Activated CD4-positive, alpha-beta T cell treated with anti-CD3 and anti-CD28 coated beads for 36 hours (primary cell): Measurements from ENCODE around the gene PDCL2. TPM values are rescaled to one million over a fixed set of nuclear protein-coding genes. Genes with fewer than 3 reads are reported as not detected.

Source experiments
- ATAC-seq: fragments of 200-7000 bp; cut with Tn5 transposase; one replicate; pipeline ENCODE4 v1.10.0; 2021; ENCODE audit warnings: mild to moderate bottlenecking, moderate library complexity
- CTCF ChIA-PET: fragments of 350-600 bp; sonication (Branson Sonifier 250); formaldehyde crosslinking; loops from one replicate; lab custom pipeline; 2021; ENCODE audit warnings: antibody characterized with exemption; lab: Charles Lee
- POLR2A ChIA-PET: fragments of 350-600 bp; sonication (Branson Sonifier 250); formaldehyde crosslinking; loops from one replicate; lab custom pipeline; 2021; ENCODE audit warnings: antibody characterized with exemption, inconsistent platforms; lab: Charles Lee
- DNase-seq: peaks from one replicate; pipeline ENCODE4 v3.0.0-alpha.2; 2020
- H3K27ac Mint-ChIP-seq: one replicate; pipeline ENCODE4 v1.8.0; 2021; ENCODE audit warnings: mixed read lengths
- H3K27me3 Mint-ChIP-seq: one replicate; pipeline ENCODE4 v1.8.0; 2021; ENCODE audit warnings: mixed read lengths
- H3K36me3 Mint-ChIP-seq: one replicate; pipeline ENCODE4 v1.8.0; 2021; ENCODE audit warnings: low read depth, mixed read lengths
- H3K4me1 Mint-ChIP-seq: one replicate; pipeline ENCODE4 v1.8.0; 2021; ENCODE audit warnings: mixed read lengths
- H3K4me3 Mint-ChIP-seq: one replicate; pipeline ENCODE4 v1.8.0; 2021; ENCODE audit warnings: mild to moderate bottlenecking, moderate library complexity, mixed read lengths
- H3K9me3 Mint-ChIP-seq: one replicate; pipeline ENCODE4 v1.8.0; 2021; ENCODE audit warnings: low read depth, mixed read lengths
- intact Hi-C, 2 experiments: fragments of 100-400 bp; cut with DNase I in 1 of 2; cut with micrococcal nuclease in 1 of 2; formaldehyde crosslinking; loops; one replicate each; pipeline versions ENCODE4 v1.14.2 to v1.15.1; 2022 to 2024; cut with DNase I, micrococcal nuclease
- total RNA-seq, 2 experiments: library from RNA; stranded (reverse); gene quantifications; one replicate each; pipeline ENCODE4 v1.2.3, GENCODE V29; 2021

PDCL2 gene
- total RNA-seq, 2 experiments from 2014 or later: not detected

- H3K9me3 Mint-ChIP-seq: no peaks in the 10 kb centered on the region
- H3K27me3 Mint-ChIP-seq: peaks cover 12% of the 10 kb centered on the region
- H3K27ac Mint-ChIP-seq: peak overlapping the region; percentile 20
- ChIA-PET CTCF (interaction anchor here (0.7 to 1.1 kb wide), 2 partner anchors 170 to 204 kb away, joined by 3 to 4 read pairs; partner anchors contain the start of gene SRD5A3), POLR2A (interaction anchor here (0.7 to 0.9 kb wide), 2 partner anchors 15 to 1402 kb away, joined by 3 read pairs; no protein-coding TSS in a partner anchor)
- no peaks in the 10 kb centered on the region for H3K36me3 Mint-ChIP-seq
- intact Hi-C loops: loop anchor here (1.0 to 10.0 kb wide), 8 partner anchors 113 to 1427 kb away; partner anchors contain the start of genes EXOC1 (in 1 of the 2), NOA1 (in 1 of the 2), POLR2B (in 1 of the 2) and REST (in 1 of the 2)
- peak; percentile 48 for ATAC-seq
- peaks cover 28% of the 10 kb centered on the region for H3K4me1 Mint-ChIP-seq
- no peak overlapping the region for H3K4me3 Mint-ChIP-seq
- no peak for DNase-seq
These were observed 42.2 kb downstream of the PDCL2 start for GRCh38 chr4:55549888-55550287.

DNA sequence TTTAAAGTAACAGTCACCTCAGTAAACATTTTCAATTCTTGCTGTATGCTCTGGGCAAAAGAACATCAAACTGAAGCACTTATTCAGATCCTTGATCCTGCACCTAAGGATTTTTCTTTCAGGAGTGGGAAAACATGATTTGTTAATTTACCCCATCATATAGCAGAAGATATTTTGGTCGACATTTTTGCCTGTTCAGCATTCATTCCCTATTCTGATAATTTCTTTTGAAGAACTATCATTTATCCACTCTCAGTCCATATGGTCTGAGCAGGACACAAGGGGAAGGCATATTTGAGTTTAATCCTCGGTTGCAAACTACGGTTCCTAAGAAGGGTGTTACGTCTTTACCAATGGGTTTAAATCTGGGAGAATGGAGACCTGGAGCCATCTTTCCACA is 44.1 kb downstream of the PDCL2 start:
- no peaks in the 10 kb centered on the region for H3K36me3 Mint-ChIP-seq
- ATAC-seq (no peak), DNase-seq (no peak)
- intact Hi-C loops: loop anchor here (1.0 to 5.0 kb wide), 10 partner anchors 111 to 1483 kb away; partner anchors contain the start of genes AASDH (in 1 of the 2), CHIC2 (in 1 of the 2), EXOC1 (in 1 of the 2) and NOA1 (in 1 of the 2)
- peaks cover 7% of the 10 kb centered on the region for H3K27me3 Mint-ChIP-seq
- ChIA-PET POLR2A (no interaction called here), CTCF (interaction anchor here (1.2 kb wide), 1 partner anchor 164 kb away, joined by 3 read pairs; no protein-coding TSS in a partner anchor)
- H3K4me3 Mint-ChIP-seq: peak overlapping the region; percentile 90
- no peak overlapping the region for H3K27ac Mint-ChIP-seq
- no peaks in the 10 kb centered on the region for H3K9me3 Mint-ChIP-seq
- H3K4me1 Mint-ChIP-seq: peaks cover 42% of the 10 kb centered on the region

GRCh38 chr4:55547466-55547770 is 44.6 kb downstream of the PDCL2 start:
- Mint-ChIP-seq H3K4me1 (peaks cover 44% of the 10 kb centered on the region), H3K27ac (peak overlapping the region; percentile 68), H3K9me3 (no peaks in the 10 kb centered on the region), H3K27me3 (peaks cover 7% of the 10 kb centered on the region), H3K4me3 (peak overlapping the region; percentile 90), H3K36me3 (no peaks in the 10 kb centered on the region)
- CTCF ChIA-PET: interaction anchor here (0.7 to 1.2 kb wide), 2 partner anchors 163 to 1313 kb away, joined by 3 read pairs; no protein-coding TSS in a partner anchor
- no peak for ATAC-seq
- DNase-seq: no peak
- intact Hi-C loops: loop anchor here (1.0 to 5.0 kb wide), 10 partner anchors 110 to 1483 kb away; partner anchors contain the start of genes AASDH (in 1 of the 2), CHIC2 (in 1 of the 2), EXOC1 (in 1 of the 2) and NOA1 (in 1 of the 2)
- POLR2A ChIA-PET: no interaction called here

GRCh38 chr4:55546756-55547465 is 45.1 kb downstream of the PDCL2 start, which contains the start of gene CLOCK:
CLOCK (minus strand) TSS chr4:55546909; CDS start chr4:55482785, 64,124 bp downstream.
- ChIA-PET CTCF (interaction anchor here (0.7 to 1.2 kb wide), 2 partner anchors 163 to 1313 kb away, joined by 3 read pairs; no protein-coding TSS in a partner anchor), POLR2A (no interaction called here)
- ATAC-seq (peak; percentile 77), DNase-seq (peak; percentile 90)
- peaks cover 7% of the 10 kb centered on the region for H3K27me3 Mint-ChIP-seq
- H3K4me3 Mint-ChIP-seq: peak within 1 kb of the TSS; percentile 90
- H3K36me3 Mint-ChIP-seq: no peaks in the 10 kb centered on the region
- no peaks in the 10 kb centered on the region for H3K9me3 Mint-ChIP-seq
- peak within 1 kb of the TSS; percentile 86 for H3K27ac Mint-ChIP-seq
- intact Hi-C loops: loop anchor here (1.0 to 5.0 kb wide), 15 partner anchors 9 to 1482 kb away; partner anchors contain the start of genes EXOC1 (in 2 of the 2), TMEM165 (in 2 of the 2), AASDH (in 1 of the 2) and CEP135 (in 1 of the 2)
- peaks cover 46% of the 10 kb centered on the region for H3K4me1 Mint-ChIP-seq

- CTCF ChIA-PET: interaction anchor here (0.7 kb wide), 1 partner anchor 201 kb away, joined by 3 read pairs; no protein-coding TSS in a partner anchor
- Mint-ChIP-seq H3K36me3 (no peaks in the 10 kb centered on the region), H3K4me3 (peak overlapping the region; percentile 90), H3K27me3 (peaks cover 5% of the 10 kb centered on the region), H3K27ac (no peak overlapping the region), H3K9me3 (no peaks in the 10 kb centered on the region), H3K4me1 (peaks cover 49% of the 10 kb centered on the region)
- POLR2A ChIA-PET: no interaction called here
- DNase-seq (no peak), ATAC-seq (peak; percentile 68)
- intact Hi-C loops: loop anchor here (1.0 to 5.0 kb wide), 14 partner anchors 8 to 1482 kb away; partner anchors contain the start of genes EXOC1 (in 2 of the 2), TMEM165 (in 2 of the 2), AASDH (in 1 of the 2) and CEP135 (in 1 of the 2)
These were observed 45.6 kb downstream of the PDCL2 start for GRCh38 chr4:55546506-55546755.

- H3K27ac Mint-ChIP-seq: peak overlapping the region; percentile 86
- H3K4me1 Mint-ChIP-seq: peaks cover 51% of the 10 kb centered on the region
- H3K36me3 Mint-ChIP-seq: no peaks in the 10 kb centered on the region
- CTCF ChIA-PET: interaction anchor here (0.7 to 1.4 kb wide), 5 partner anchors 9 to 200 kb away, joined by 3 to 4 read pairs (median 3); partner anchors contain the start of gene TMEM165
- ATAC-seq (peak; percentile 32), DNase-seq (peak; percentile 74)
- peak overlapping the region; percentile 90 for H3K4me3 Mint-ChIP-seq
- POLR2A ChIA-PET: no interaction called here
- intact Hi-C loops: loop anchor here (1.0 to 5.0 kb wide), 14 partner anchors 8 to 1481 kb away; partner anchors contain the start of genes EXOC1 (in 2 of the 2), TMEM165 (in 2 of the 2), AASDH (in 1 of the 2) and CEP135 (in 1 of the 2)
- H3K9me3 Mint-ChIP-seq: no peaks in the 10 kb centered on the region
- peaks cover 5% of the 10 kb centered on the region for H3K27me3 Mint-ChIP-seq
These were observed 46.2 kb downstream of the PDCL2 start for GRCh38 chr4:55545641-55546505.

DNA sequence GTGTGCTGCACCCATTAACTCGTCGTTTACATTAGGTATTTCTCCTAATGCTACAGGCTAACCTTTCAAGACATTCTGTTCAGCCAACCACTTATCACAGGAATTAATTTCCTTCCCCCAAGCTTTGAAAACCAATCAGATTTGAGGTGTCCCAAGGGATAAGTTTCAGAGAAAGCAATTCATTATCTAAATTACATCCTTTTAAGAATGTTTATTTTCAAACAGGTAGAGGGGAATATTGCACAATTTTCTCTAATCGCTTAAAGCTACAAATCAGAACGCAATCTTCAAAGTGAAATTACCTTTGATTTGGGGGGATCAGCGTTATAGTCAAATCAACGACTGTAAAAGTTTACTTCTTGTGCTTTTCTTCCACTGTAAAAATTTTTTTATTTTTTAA is 46.9 kb downstream of the PDCL2 start:
- H3K9me3 Mint-ChIP-seq: no peaks in the 10 kb centered on the region
- H3K4me1 Mint-ChIP-seq: peaks cover 50% of the 10 kb centered on the region
- DNase-seq (no peak), ATAC-seq (no peak)
- ChIA-PET POLR2A (no interaction called here), CTCF (interaction anchor here (0.7 to 1.4 kb wide), 5 partner anchors 9 to 150 kb away, joined by 3 to 4 read pairs (median 4); partner anchors contain the start of gene TMEM165)
- H3K27ac Mint-ChIP-seq: no peak overlapping the region
- intact Hi-C loops: loop anchor here (5.0 kb wide), 6 partner anchors 108 to 1432 kb away; partner anchors contain the start of genes EXOC1 (in 1 of the 2), NOA1 (in 1 of the 2), POLR2B (in 1 of the 2) and REST (in 1 of the 2)
- H3K4me3 Mint-ChIP-seq: peak overlapping the region; percentile 90
- H3K36me3 Mint-ChIP-seq: peaks cover 4% of the 10 kb centered on the region
- peaks cover 5% of the 10 kb centered on the region for H3K27me3 Mint-ChIP-seq

DNA sequence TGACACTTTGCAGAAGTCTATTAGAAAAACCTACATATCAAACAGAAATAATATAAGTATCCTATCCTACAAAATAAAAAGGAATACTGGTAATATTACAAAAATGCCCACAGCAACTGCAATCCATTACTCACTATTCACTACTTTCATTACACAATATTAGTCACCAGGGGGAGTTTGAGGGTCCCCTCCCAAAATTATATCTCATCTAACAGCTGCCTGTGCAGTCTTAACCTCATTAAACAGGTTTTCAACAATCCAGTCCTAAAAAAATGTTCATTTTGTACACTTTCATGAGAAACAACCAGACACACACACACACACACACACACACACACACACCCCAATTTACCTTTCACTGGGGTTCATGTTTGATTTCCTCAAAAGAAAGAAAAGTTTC is 48.2 kb downstream of the PDCL2 start:
- intact Hi-C loops: no loop called here

GRCh38 chr4:55540271-55540670 is 51.8 kb downstream of the PDCL2 start:
- Mint-ChIP-seq H3K9me3 (no peaks in the 10 kb centered on the region), H3K27me3 (no peaks in the 10 kb centered on the region), H3K4me1 (peaks cover 47% of the 10 kb centered on the region), H3K4me3 (no peak overlapping the region), H3K27ac (no peak overlapping the region), H3K36me3 (peaks cover 7% of the 10 kb centered on the region)
- intact Hi-C loops: no loop called here
- no peak for DNase-seq
- ChIA-PET POLR2A (no interaction called here), CTCF (no interaction called here)
- ATAC-seq: no peak

More for the DNA sequence above, 48.2 kb downstream of the PDCL2 start:
- Mint-ChIP-seq H3K9me3 (no peaks in the 10 kb centered on the region), H3K4me1 (peaks cover 46% of the 10 kb centered on the region), H3K4me3 (no peak overlapping the region), H3K27ac (no peak overlapping the region), H3K27me3 (peaks cover 3% of the 10 kb centered on the region), H3K36me3 (peaks cover 4% of the 10 kb centered on the region)
- CTCF ChIA-PET: interaction anchor here (0.7 kb wide), 1 partner anchor 816 kb away, joined by 3 read pairs; no protein-coding TSS in a partner anchor
- ATAC-seq (no peak), DNase-seq (no peak)
- POLR2A ChIA-PET: no interaction called here

DNA sequence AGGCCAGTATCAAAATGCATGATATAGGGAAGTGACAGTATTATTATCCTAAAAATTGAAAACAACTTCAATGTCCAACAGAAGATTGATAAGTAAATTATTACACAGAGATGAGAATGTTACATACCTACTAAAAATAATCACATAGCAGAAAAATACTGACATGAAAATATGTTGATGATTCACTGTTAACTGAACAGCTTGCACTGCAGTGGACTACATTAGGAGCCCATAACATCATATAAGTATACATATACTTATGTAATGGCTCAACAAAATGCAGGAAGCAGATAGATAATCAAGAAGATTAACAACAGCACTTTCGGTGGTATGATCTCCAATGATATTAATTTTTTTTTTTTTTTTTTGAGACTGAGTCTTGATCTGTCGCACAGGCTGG is 52.4 kb downstream of the PDCL2 start:
- intact Hi-C loops: no loop called here
- peaks cover 7% of the 10 kb centered on the region for H3K36me3 Mint-ChIP-seq
- ChIA-PET CTCF (no interaction called here), POLR2A (no interaction called here)
- no peak overlapping the region for H3K4me3 Mint-ChIP-seq
- ATAC-seq (no peak), DNase-seq (no peak)
- no peaks in the 10 kb centered on the region for H3K27me3 Mint-ChIP-seq
- H3K27ac Mint-ChIP-seq: no peak overlapping the region
- H3K4me1 Mint-ChIP-seq: peaks cover 42% of the 10 kb centered on the region
- no peaks in the 10 kb centered on the region for H3K9me3 Mint-ChIP-seq
